K562 (cell line): Measurements from ENCODE around the gene MIEF2. TPM values are rescaled to one million over a fixed set of nuclear protein-coding genes. Genes with fewer than 3 reads are reported as not detected.
"Not testable (repeated sequence)": the region's sequence is repeated elsewhere in the genome, so short reads cannot be mapped to it uniquely, and the experiment has no call there.

Experiments
- ATAC-seq: fragments of 200-7000 bp; cut with Tn5 transposase; 3 replicates; pipeline ENCODE4 v1.9.1; 2020; ENCODE audit warnings: moderate library complexity
- BruUV-seq: library from RNA; stranded (reverse); fragments of 400-500 nt; replicated peaks from 2 replicates; lab custom pipeline; 2021; lab: Mats Ljungman, UMichigan
- CTCF ChIA-PET: fragments of 300-600 bp; formaldehyde crosslinking; extraction: SDS; loops from one replicate; lab custom pipeline; 2021; ENCODE audit warnings: low intra/inter-chr PET ratio; lab: Yijun Ruan, JAX
- POLR2A ChIA-PET: fragments of 300-600, 350-650 bp; sonication (Branson Sonifier 250); formaldehyde crosslinking; extraction: SDS; loops from one replicate; lab custom pipeline; 2021; ENCODE audit warnings: antibody characterized with exemption, inconsistent platforms; lab: Yijun Ruan, JAX
- DNase-seq, 4 experiments: peaks; one replicate each; pipeline versions ENCODE4 v3.0.0 to v3.0.0-alpha.2; 2011 to 2018; ENCODE audit warnings: low spot score in 3 of 4, mixed read lengths in 3 of 4; ENCODE audit errors: extremely low read depth in 1 of 4
- FAIRE-seq: peaks from 2 replicates; lab custom pipeline; 2011; peaks lifted over from hg19 to GRCh38; lab: Jason Lieb, UNC
- H2AFZ ChIP-seq: 2 replicates; pipeline ENCODE4 v1.6.0; 2011; ENCODE audit warnings: low read depth, low read length, control low read depth, inconsistent platforms
- H3K27ac ChIP-seq: fragments of 200-600 bp; 3 replicates; pipeline ENCODE4 v1.8.0; 2011; ENCODE audit warnings: low read depth, mild to moderate bottlenecking, control low read depth, inconsistent platforms, low read length, moderate library complexity, mixed read lengths; ENCODE audit errors: extremely low read depth
- H3K27me3 ChIP-seq, 2 experiments: fragments of 300-600 bp in 1 of 2; 2 replicates in 1 of 2; 3 replicates in 1 of 2; pipeline versions ENCODE4 v1.6.0 to v1.8.0; 2011; ENCODE audit warnings: inconsistent platforms in 2 of 2, low read length in 2 of 2, mild to moderate bottlenecking in 1 of 2, mixed read lengths in 1 of 2, moderate library complexity in 1 of 2; ENCODE audit not compliant: control insufficient read depth in 2 of 2, insufficient read depth in 2 of 2
- H3K36me3 ChIP-seq: fragments of 300-600 bp; 3 replicates; pipeline ENCODE4 v1.8.0; 2011; ENCODE audit warnings: mild to moderate bottlenecking, low read length, inconsistent platforms; ENCODE audit not compliant: control insufficient read depth, insufficient read depth
- H3K4me1 ChIP-seq, 2 experiments: fragments of 200-600 bp in 1 of 2; replicated peaks in 1 of 2; 2 replicates in 1 of 2; 3 replicates in 1 of 2; pipeline versions ENCODE4 v1.5.1 to v1.8.0; 2011; ENCODE audit warnings: inconsistent platforms in 2 of 2, low read length in 2 of 2, mild to moderate bottlenecking in 1 of 2, mixed read lengths in 1 of 2, moderate library complexity in 1 of 2; ENCODE audit not compliant: control insufficient read depth in 2 of 2, insufficient read depth in 2 of 2
- H3K4me2 ChIP-seq: 2 replicates; pipeline ENCODE4 v1.6.1; 2011; ENCODE audit warnings: low read length, control low read depth, inconsistent platforms, mixed read lengths; ENCODE audit not compliant: insufficient read depth
- H3K4me3 ChIP-seq: fragments of 200-600 bp; sonication (generic), shearing (Covaris generic); 2 replicates; pipeline ENCODE4 v1.5.1; 2016; ENCODE audit warnings: control low read depth, inconsistent platforms
- H3K79me2 ChIP-seq: fragments of 200-600 bp; 3 replicates; pipeline ENCODE4 v1.8.0; 2011; ENCODE audit warnings: low read length, inconsistent platforms; ENCODE audit not compliant: control insufficient read depth, insufficient read depth
- H3K9ac ChIP-seq, 2 experiments: 2 replicates each; pipeline versions ENCODE4 v1.6.0 to v1.6.1; 2011; ENCODE audit warnings: low read depth in 2 of 2, low read length in 2 of 2, control low read depth in 1 of 2, inconsistent platforms in 1 of 2, mild to moderate bottlenecking in 1 of 2, mixed read lengths in 1 of 2; ENCODE audit not compliant: insufficient read depth in 1 of 2
- H3K9me1 ChIP-seq: one replicate; pipeline ENCODE4 v1.6.0; 2011; ENCODE audit warnings: inconsistent platforms, mild to moderate bottlenecking, low read length, moderate library complexity; ENCODE audit not compliant: control insufficient read depth, insufficient read depth
- H3K9me3 ChIP-seq: replicated peaks from 2 replicates; pipeline ENCODE4 v1.5.1; 2011; ENCODE audit warnings: low read depth, low read length, inconsistent platforms; ENCODE audit not compliant: control insufficient read depth, insufficient read depth
- H4K20me1 ChIP-seq: replicated peaks from 2 replicates; pipeline ENCODE4 v1.6.1; 2011; ENCODE audit warnings: low read length, inconsistent platforms, mixed read lengths; ENCODE audit not compliant: control insufficient read depth, insufficient read depth
- HDAC1 ChIP-seq, 2 experiments: fragments of 450-650 bp; IDR thresholded peaks; 2 replicates each; pipeline ENCODE4 v1.6.1; 2016 to 2017; ENCODE audit warnings: inconsistent platforms in 1 of 2, mild to moderate bottlenecking in 1 of 2, moderate library complexity in 1 of 2
- ILK ChIP-seq: fragments of 450-650 bp; IDR thresholded peaks from 2 replicates; pipeline ENCODE4 v1.6.1; 2016; ENCODE audit warnings: missing genetic modification characterization, low read depth, mild to moderate bottlenecking, missing compliant biosample characterization, moderate library complexity, borderline replicate concordance
- PHF21A ChIP-seq: fragments of 450-650 bp; IDR thresholded peaks from 2 replicates; pipeline ENCODE4 v1.6.1; 2017; ENCODE audit warnings: low read depth, borderline replicate concordance
- POLR2H ChIP-seq: IDR thresholded peaks from 2 replicates; pipeline ENCODE4 v1.6.1; 2016; ENCODE audit warnings: missing genetic modification characterization, low read depth, mild to moderate bottlenecking, control low read depth, missing compliant biosample characterization, moderate library complexity
- SLC30A9 ChIP-seq: fragments of 250-450 bp; sonication (Bioruptor Pico); IDR thresholded peaks from 2 replicates; pipeline ENCODE4 v1.8.0; 2022; ENCODE audit warnings: mild to moderate bottlenecking, moderate library complexity
- TARDBP ChIP-seq: fragments of 450-650 bp; IDR thresholded peaks from 2 replicates; pipeline ENCODE4 v1.6.1; 2016
- ZNF512 ChIP-seq: IDR thresholded peaks from 2 replicates; pipeline ENCODE4 v1.6.1; 2016; ENCODE audit warnings: missing genetic modification characterization, missing compliant biosample characterization
- WGBS: fragments of 100-300 bp; shearing (Covaris generic); methylation state at CpG from one replicate; pipeline ENCODE4 v1.1.6; 2016; ENCODE audit warnings: low coverage, mixed read lengths; ENCODE audit not compliant: insufficient coverage; ENCODE audit errors: missing lambda C conversion rate; 5-methylcytosine and 5-hydroxymethylcytosine counted together
- in situ Hi-C: fragments of 300-500 bp; cut with MboI; formaldehyde crosslinking; loops from 4 replicates; pipeline ENCODE4 v1.15.0; 2018; ENCODE audit warnings: inconsistent platforms, mixed read lengths
- intact Hi-C: fragments of 100-400 bp; cut with micrococcal nuclease; formaldehyde crosslinking; loops from 2 replicates; pipeline ENCODE4 v1.14.2; 2022
- polyA plus RNA-seq, 8 experiments: library from polyadenylated mRNA; depleted of rRNA in 4 of 8; stranded (reverse) in 5 of 8; unstranded in 3 of 8; fragments of >200 nt; fragmentation: Nextera tagmentation in 2 of 8; fragmentation: Illumina TruSeq in 1 of 8; extraction: Ambion mirVana in 2 of 8; extraction: Trizol in 1 of 8; gene quantifications; 2 replicates each; pipeline versions ENCODE4 v1.2.1 to v1.2.3, GENCODE V29; 2011 to 2014; ENCODE audit warnings: inconsistent platforms in 1 of 8, missing spikeins in 1 of 8
- total RNA-seq, 7 experiments: library from RNA; depleted of rRNA in 6 of 7; stranded (reverse); fragments of >200 nt in 6 of 7; fragmentation: Illumina TruSeq in 2 of 7; extraction: Trizol in 2 of 7; gene quantifications; 2 replicates each; pipeline versions ENCODE4 v1.2.1 to v1.2.3, GENCODE V29; 2011 to 2021; ENCODE audit warnings: low replicate concordance in 1 of 7
- TF ChIP-seq, protein P1 (sequence below): fragments of 250-450 bp; sonication (Bioruptor Pico); IDR thresholded peaks from 2 replicates; pipeline ENCODE4 v1.4.0; 2020

Gene MIEF2
- total and polyA plus RNA-seq, 9 of the 15 experiments (the other 6 are each of a cell fraction or from before 2014, with no cell fraction given) = 0.10 to 8.2 (median 2.4) TPM

DNA sequence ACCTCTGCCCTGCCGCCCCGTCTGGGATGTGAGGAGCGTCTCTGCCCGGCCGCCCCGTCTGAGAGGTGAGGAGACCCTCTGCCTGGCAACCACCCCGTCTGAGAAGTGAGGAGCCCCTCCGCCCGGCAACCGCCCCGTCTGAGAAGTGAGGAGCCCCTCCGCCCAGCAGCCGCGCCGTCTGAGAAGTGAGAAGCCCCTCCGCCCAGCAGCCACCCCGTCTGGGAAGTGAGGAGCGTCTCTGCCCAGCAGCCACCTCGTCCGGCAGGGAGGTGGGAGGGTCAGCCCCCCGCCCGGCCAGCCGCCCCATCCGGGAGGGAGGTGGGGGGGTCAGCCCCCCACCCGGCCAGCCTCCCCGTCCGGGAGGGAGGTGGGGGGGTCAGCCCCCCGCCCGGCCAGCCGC lies 37.6 kb downstream of the MIEF2 start:
- H3K27me3 ChIP-seq, H3K9ac ChIP-seq, H3K4me2 ChIP-seq, H3K4me3 ChIP-seq, intact Hi-C loops, H3K4me1 ChIP-seq, CTCF ChIA-PET, H3K9me3 ChIP-seq, DNase-seq, H4K20me1 ChIP-seq, H3K9me1 ChIP-seq, FAIRE-seq, H2AFZ ChIP-seq, H3K79me2 ChIP-seq, H3K27ac ChIP-seq, ATAC-seq, in situ Hi-C loops, POLR2A ChIA-PET, BruUV-seq: not testable (repeated sequence)
- peaks cover 53% of the 10 kb centered on the region; the same call in 2 of the 3 replicates for H3K36me3 ChIP-seq
- no CpG with 5 or more reads among the region's 30 CpGs for WGBS

- CTCF ChIA-PET = no interaction called here
- H3K27me3 ChIP-seq = no peaks in the 10 kb centered on the region
Observed at GRCh38 chr17:18300725-18301480, 40.4 kb downstream of the MIEF2 start.

More at GRCh38 chr17:18300725-18301480, 40.4 kb downstream of the MIEF2 start:
- peaks cover 60% of the 10 kb centered on the region; the same call in 2 of the 3 replicates for H3K36me3 ChIP-seq
- no peaks in the 10 kb centered on the region for H3K4me1 ChIP-seq
- no peak overlapping the region for H3K9ac ChIP-seq
- no peak overlapping the region for H3K4me2 ChIP-seq
- POLR2A ChIA-PET = interaction anchor here (0.6 to 0.8 kb wide), 2 partner anchors 11 to 153 kb away, joined by 3 read pairs; no protein-coding TSS in a partner anchor
- TF ChIP-seq HDAC1 (IDR thresholded peaks at IDR 0.05) = no peak
- no peak for TF ChIP-seq TARDBP
- no peak for TF ChIP-seq ZNF512 (tag)
- TF ChIP-seq, protein P1, sequence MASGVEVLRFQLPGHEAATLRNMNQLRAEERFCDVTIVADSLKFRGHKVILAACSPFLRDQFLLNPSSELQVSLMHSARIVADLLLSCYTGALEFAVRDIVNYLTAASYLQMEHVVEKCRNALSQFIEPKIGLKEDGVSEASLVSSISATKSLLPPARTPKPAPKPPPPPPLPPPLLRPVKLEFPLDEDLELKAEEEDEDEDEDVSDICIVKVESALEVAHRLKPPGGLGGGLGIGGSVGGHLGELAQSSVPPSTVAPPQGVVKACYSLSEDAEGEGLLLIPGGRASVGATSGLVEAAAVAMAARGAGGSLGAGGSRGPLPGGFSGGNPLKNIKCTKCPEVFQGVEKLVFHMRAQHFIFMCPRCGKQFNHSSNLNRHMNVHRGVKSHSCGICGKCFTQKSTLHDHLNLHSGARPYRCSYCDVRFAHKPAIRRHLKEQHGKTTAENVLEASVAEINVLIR = no peak
- no peak for TF ChIP-seq POLR2H (tag)
- TF ChIP-seq PHF21A = no peak
- no peak for TF ChIP-seq ILK (tag)
- no peak for TF ChIP-seq SLC30A9
- H3K9me1 ChIP-seq = no peaks in the 10 kb centered on the region
- BruUV-seq = no TSS peak
- H3K9me3 ChIP-seq = no peaks in the 10 kb centered on the region
- FAIRE-seq = no peak
- H3K27ac ChIP-seq = no peak overlapping the region
- intact Hi-C loops = no loop called here
- no peak for DNase-seq
- ATAC-seq = no peak
- H3K79me2 ChIP-seq = no peaks in the 10 kb centered on the region
- H2AFZ ChIP-seq = no peak overlapping the region
- H3K4me3 ChIP-seq = no peak overlapping the region
- no peaks in the 10 kb centered on the region for H4K20me1 ChIP-seq
- in situ Hi-C loops = no loop called here
- WGBS = 83% methylated on average over 8 of the region's 8 CpGs
